GM12891 (cell line): ENCODE results near the gene TBXAS1.

Experiments used
- PAX5 ChIP-seq: IDR thresholded peaks from 2 replicates; pipeline ENCODE4 v1.6.1; 2011; ENCODE audit warnings: low read length, moderate library complexity, mild to moderate bottlenecking; ENCODE audit not compliant: insufficient read depth, severe bottlenecking
- POLR2A ChIP-seq: IDR thresholded peaks from 2 replicates; pipeline ENCODE4 v1.6.1; 2011; ENCODE audit warnings: low read depth, low read length, control low read depth
- POLR2AphosphoS5 ChIP-seq: IDR thresholded peaks from 2 replicates; pipeline ENCODE4 v1.6.1; 2011; ENCODE audit warnings: low read depth, low read length, control low read depth
- TAF1 ChIP-seq: IDR thresholded peaks from 2 replicates; pipeline ENCODE4 v1.6.1; 2011; ENCODE audit warnings: low read depth, low read length, control low read depth

- no peak for TF ChIP-seq POLR2AphosphoS5
- TF ChIP-seq POLR2A, result no peak
- no peak for TF ChIP-seq TAF1
- TF ChIP-seq PAX5, result no peak
Measured at GRCh38 chr7:139838876-139839275, 9.8 kb downstream of the TBXAS1 start.
